SK-N-SH (cell line): Measurements from ENCODE around the gene NPEPL1. TPM values are rescaled to one million over a fixed set of nuclear protein-coding genes. Genes with fewer than 3 reads are reported as not detected.
"Not testable (repeated sequence)": the region's sequence is repeated elsewhere in the genome, so short reads cannot be mapped to it uniquely, and the experiment has no call there.

ENCODE experiments used
- CTCF ChIA-PET: fragments of 300-600, 350-600 bp; formaldehyde crosslinking; extraction: SDS; loops from one replicate; lab custom pipeline; 2021; lab: Yijun Ruan, JAX
- POLR2A ChIA-PET: fragments of 350-600 bp; sonication (Branson Sonifier 250); formaldehyde crosslinking; extraction: SDS; loops from one replicate; lab custom pipeline; 2020; ENCODE audit warnings: antibody characterized with exemption, inconsistent platforms; lab: Yijun Ruan, JAX
- DNase-seq: peaks from one replicate; pipeline ENCODE4 v3.0.0; 2012
- H2AFZ ChIP-seq: fragments of 200-600 bp; sonication (generic); 2 replicates; pipeline ENCODE4 v1.8.1; 2016; ENCODE audit warnings: antibody characterized with exemption, mild to moderate bottlenecking, low read depth
- H3F3A ChIP-seq: fragments of 200-600 bp; sonication (generic); replicated peaks from 2 replicates; pipeline ENCODE3; 2016; ENCODE audit warnings: antibody characterized with exemption, mild to moderate bottlenecking; ENCODE audit not compliant: insufficient read depth
- H3K27ac ChIP-seq, 2 experiments: fragments of 200-500 bp in 1 of 2; fragments of 200-600 bp in 1 of 2; sonication (Bioruptor generic) in 1 of 2; sonication (generic), shearing (Covaris generic) in 1 of 2; 2 replicates each; pipeline versions ENCODE4 v1.5.1 to v1.6.1; 2014 to 2016; ENCODE audit warnings: low read depth in 2 of 2, inconsistent platforms in 1 of 2, low read length in 1 of 2, mild to moderate bottlenecking in 1 of 2, mixed read lengths in 1 of 2
- H3K27me3 ChIP-seq: fragments of 200-600 bp; sonication (generic), shearing (Covaris generic); 2 replicates; pipeline ENCODE4 v1.6.1; 2016; ENCODE audit warnings: mixed run types; ENCODE audit not compliant: insufficient read depth
- H3K36me3 ChIP-seq, 2 experiments: fragments of 200-500 bp in 1 of 2; fragments of 200-600 bp in 1 of 2; sonication (Bioruptor generic) in 1 of 2; sonication (generic) in 1 of 2; replicated peaks in 1 of 2; 2 replicates each; pipeline versions ENCODE3 to v1.5.1; 2014 to 2016; ENCODE audit warnings: low read length in 1 of 2, mild to moderate bottlenecking in 1 of 2; ENCODE audit not compliant: insufficient read depth in 2 of 2, control insufficient read depth in 1 of 2
- H3K4me1 ChIP-seq, 2 experiments: fragments of 200-500 bp in 1 of 2; fragments of 200-600 bp in 1 of 2; sonication (Bioruptor generic) in 1 of 2; sonication (generic), shearing (Covaris generic) in 1 of 2; 2 replicates each; pipeline versions ENCODE4 v1.5.1 to v1.6.1; 2014 to 2016; ENCODE audit warnings: low read depth in 1 of 2, low read length in 1 of 2, mixed run types in 1 of 2; ENCODE audit not compliant: insufficient read depth in 2 of 2, control insufficient read depth in 1 of 2
- H3K4me2 ChIP-seq: fragments of 200-600 bp; sonication (generic), shearing (Covaris generic); 2 replicates; pipeline ENCODE4 v1.6.1; 2017; ENCODE audit warnings: mixed run types
- H3K4me3 ChIP-seq, 2 experiments: fragments of 200-500 bp in 1 of 2; fragments of 200-600 bp in 1 of 2; sonication (Bioruptor generic) in 1 of 2; sonication (generic), shearing (Covaris generic) in 1 of 2; 2 replicates each; pipeline versions ENCODE4 v1.5.1 to v1.8.1; 2014 to 2016; ENCODE audit warnings: low read depth in 2 of 2, inconsistent platforms in 1 of 2, low read length in 1 of 2, mild to moderate bottlenecking in 1 of 2, mixed read lengths in 1 of 2, moderate library complexity in 1 of 2
- H3K79me2 ChIP-seq: fragments of 200-600 bp; sonication (generic); 2 replicates; pipeline ENCODE4 v1.8.1; 2017; ENCODE audit warnings: mild to moderate bottlenecking; ENCODE audit not compliant: insufficient read depth
- H3K9ac ChIP-seq: fragments of 200-600 bp; sonication (generic); 2 replicates; pipeline ENCODE4 v1.6.1; 2017; ENCODE audit warnings: mixed run types
- H3K9me2 ChIP-seq: fragments of 200-600 bp; sonication (generic); 2 replicates; pipeline ENCODE4 v1.6.1; 2017; ENCODE audit warnings: mixed run types
- H3K9me3 ChIP-seq: fragments of 200-600 bp; sonication (generic); 2 replicates; pipeline ENCODE4 v1.6.1; 2017; ENCODE audit warnings: mixed run types, mild to moderate bottlenecking, moderate library complexity
- H4K20me1 ChIP-seq: fragments of 200-600 bp; sonication (generic); 2 replicates; pipeline ENCODE4 v1.6.1; 2017; ENCODE audit warnings: mild to moderate bottlenecking, mixed run types; ENCODE audit not compliant: insufficient read depth
- CHD2 ChIP-seq: fragments of 150-350 bp; IDR thresholded peaks from 2 replicates; pipeline ENCODE4 v1.6.1; 2018; ENCODE audit warnings: low read length; ENCODE audit not compliant: partially characterized antibody
- ELF1 ChIP-seq: IDR thresholded peaks from 2 replicates; pipeline ENCODE4 v1.4.0; 2012
- FOSL2 ChIP-seq: IDR thresholded peaks from 2 replicates; pipeline ENCODE4 v1.4.0; 2012; ENCODE audit warnings: low read depth, mild to moderate bottlenecking, moderate library complexity, borderline replicate concordance
- GATA2 ChIP-seq: sonication (generic); formaldehyde crosslinking; IDR thresholded peaks from 2 replicates; pipeline ENCODE4 v1.5.0; 2020; ENCODE audit warnings: mild to moderate bottlenecking, missing genetic modification reagents
- NFIC ChIP-seq: IDR thresholded peaks from 2 replicates; pipeline ENCODE4 v1.4.0; 2012; ENCODE audit warnings: borderline replicate concordance
- RAD21 ChIP-seq: IDR thresholded peaks from 2 replicates; pipeline ENCODE4 v1.6.1; 2012; ENCODE audit warnings: mild to moderate bottlenecking, low read length
- WGBS: methylation state at CpG from one replicate; pipeline ENCODE4 v1.1.6; 2017; ENCODE audit warnings: low lambda C conversion rate; 5-methylcytosine and 5-hydroxymethylcytosine counted together
- polyA plus RNA-seq, 3 experiments: library from polyadenylated mRNA; depleted of rRNA; stranded (reverse); fragments of >200 nt; gene quantifications; 2 replicates each; pipeline ENCODE4 v1.2.3, GENCODE V29; 2012
- TF ChIP-seq, protein P1 (sequence below): IDR thresholded peaks from 2 replicates; pipeline ENCODE4 v1.4.0; 2012; ENCODE audit warnings: low read depth, borderline replicate concordance
- TF ChIP-seq, protein P2 (sequence below): IDR thresholded peaks from 2 replicates; pipeline ENCODE4 v1.6.1; 2012; ENCODE audit warnings: mild to moderate bottlenecking, low read depth, low read length, moderate library complexity

Gene NPEPL1
- polyA plus RNA-seq, 1 of the 3 experiments (the other 2 are of a cell fraction), result 2.8 TPM

DNA sequence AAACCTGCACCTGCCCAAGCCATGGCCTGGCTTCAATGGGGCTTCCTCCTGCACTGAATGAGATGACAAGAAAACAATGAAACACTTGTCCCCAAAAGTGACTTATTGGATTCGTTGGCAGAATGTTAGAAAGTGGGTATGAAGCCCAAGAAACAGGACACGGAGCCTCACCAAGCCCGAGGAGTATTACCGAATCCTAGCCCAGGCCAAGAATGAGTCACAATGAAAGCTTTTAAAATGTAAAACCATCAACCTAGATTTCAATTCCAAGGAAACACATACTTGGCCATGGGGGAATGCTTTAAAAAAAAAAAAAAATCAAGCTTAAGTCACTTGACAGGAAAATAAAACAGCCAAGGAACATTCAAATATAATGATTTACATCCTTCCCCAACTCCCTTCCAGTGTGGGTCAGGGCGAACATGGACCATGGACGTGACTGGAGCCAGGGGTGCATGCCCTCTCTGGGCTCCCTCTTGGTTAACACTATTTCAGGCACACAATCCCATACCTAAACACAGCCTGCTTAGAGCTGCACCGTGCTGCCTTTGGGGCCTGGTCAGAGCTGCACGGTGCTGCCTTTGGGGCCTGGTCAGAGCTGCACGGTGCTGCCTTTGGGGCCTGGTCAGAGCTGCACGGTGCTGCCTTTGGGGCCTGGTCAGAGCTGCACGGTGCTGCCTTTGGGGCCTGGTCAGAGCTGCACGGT is 44.7 kb upstream of the NPEPL1 start (continued):
- TF ChIP-seq, protein P1, sequence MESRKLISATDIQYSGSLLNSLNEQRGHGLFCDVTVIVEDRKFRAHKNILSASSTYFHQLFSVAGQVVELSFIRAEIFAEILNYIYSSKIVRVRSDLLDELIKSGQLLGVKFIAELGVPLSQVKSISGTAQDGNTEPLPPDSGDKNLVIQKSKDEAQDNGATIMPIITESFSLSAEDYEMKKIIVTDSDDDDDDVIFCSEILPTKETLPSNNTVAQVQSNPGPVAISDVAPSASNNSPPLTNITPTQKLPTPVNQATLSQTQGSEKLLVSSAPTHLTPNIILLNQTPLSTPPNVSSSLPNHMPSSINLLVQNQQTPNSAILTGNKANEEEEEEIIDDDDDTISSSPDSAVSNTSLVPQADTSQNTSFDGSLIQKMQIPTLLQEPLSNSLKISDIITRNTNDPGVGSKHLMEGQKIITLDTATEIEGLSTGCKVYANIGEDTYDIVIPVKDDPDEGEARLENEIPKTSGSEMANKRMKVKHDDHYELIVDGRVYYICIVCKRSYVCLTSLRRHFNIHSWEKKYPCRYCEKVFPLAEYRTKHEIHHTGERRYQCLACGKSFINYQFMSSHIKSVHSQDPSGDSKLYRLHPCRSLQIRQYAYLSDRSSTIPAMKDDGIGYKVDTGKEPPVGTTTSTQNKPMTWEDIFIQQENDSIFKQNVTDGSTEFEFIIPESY, result no peak
- TF ChIP-seq ELF1 (no peak), CHD2 (no peak), NFIC (peak; percentile 90), RAD21 (no peak), FOSL2 (peak; percentile 82; the same call in 1 of the 2 replicates), GATA2 (CRISPR knock-in tag) (no peak)
- TF ChIP-seq, protein P2, sequence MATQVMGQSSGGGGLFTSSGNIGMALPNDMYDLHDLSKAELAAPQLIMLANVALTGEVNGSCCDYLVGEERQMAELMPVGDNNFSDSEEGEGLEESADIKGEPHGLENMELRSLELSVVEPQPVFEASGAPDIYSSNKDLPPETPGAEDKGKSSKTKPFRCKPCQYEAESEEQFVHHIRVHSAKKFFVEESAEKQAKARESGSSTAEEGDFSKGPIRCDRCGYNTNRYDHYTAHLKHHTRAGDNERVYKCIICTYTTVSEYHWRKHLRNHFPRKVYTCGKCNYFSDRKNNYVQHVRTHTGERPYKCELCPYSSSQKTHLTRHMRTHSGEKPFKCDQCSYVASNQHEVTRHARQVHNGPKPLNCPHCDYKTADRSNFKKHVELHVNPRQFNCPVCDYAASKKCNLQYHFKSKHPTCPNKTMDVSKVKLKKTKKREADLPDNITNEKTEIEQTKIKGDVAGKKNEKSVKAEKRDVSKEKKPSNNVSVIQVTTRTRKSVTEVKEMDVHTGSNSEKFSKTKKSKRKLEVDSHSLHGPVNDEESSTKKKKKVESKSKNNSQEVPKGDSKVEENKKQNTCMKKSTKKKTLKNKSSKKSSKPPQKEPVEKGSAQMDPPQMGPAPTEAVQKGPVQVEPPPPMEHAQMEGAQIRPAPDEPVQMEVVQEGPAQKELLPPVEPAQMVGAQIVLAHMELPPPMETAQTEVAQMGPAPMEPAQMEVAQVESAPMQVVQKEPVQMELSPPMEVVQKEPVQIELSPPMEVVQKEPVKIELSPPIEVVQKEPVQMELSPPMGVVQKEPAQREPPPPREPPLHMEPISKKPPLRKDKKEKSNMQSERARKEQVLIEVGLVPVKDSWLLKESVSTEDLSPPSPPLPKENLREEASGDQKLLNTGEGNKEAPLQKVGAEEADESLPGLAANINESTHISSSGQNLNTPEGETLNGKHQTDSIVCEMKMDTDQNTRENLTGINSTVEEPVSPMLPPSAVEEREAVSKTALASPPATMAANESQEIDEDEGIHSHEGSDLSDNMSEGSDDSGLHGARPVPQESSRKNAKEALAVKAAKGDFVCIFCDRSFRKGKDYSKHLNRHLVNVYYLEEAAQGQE, result no peak

DNA sequence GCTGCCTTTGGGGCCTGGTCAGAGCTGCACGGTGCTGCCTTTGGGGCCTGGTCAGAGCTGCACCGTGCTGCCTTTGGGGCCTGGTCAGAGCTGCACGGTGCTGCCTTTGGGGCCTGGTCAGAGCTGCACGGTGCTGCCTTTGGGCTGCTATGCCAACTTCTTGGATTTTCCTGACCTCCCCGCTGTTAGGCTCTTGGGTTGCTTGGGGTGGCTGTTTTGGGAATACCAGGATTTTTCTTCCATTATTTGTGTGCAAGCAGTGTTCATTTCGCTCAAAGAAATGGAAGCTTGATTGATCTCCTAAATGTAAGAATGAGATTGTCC is 44.1 kb upstream of the NPEPL1 start:
- Histone ChIP-seq H3K4me2 (0 out of 2 replicates have a peak overlapping the region, but pooled peaks have one; percentile 5), H3F3A (peaks cover 46% of the 10 kb centered on the region), H3K79me2 (peaks cover 24% of the 10 kb centered on the region), H3K27ac (peak overlapping the region; percentile 39 to 76; a peak in 3 of 4 replicates), H3K4me1 (peaks cover 21 to 33% of the 10 kb centered on the region in 2 experiments; a peak in 3 of 4 replicates)
- DNase-seq, H3K9ac ChIP-seq, POLR2A ChIA-PET, H2AFZ ChIP-seq, H3K9me3 ChIP-seq, H3K27me3 ChIP-seq, H3K9me2 ChIP-seq, H3K4me3 ChIP-seq, H4K20me1 ChIP-seq, H3K36me3 ChIP-seq: not testable (repeated sequence)
- CTCF ChIA-PET, result interaction anchor here (1.4 to 8.5 kb wide), 8 partner anchors 9 to 574 kb away, joined by 3 to 87 read pairs (median 6); no protein-coding TSS in a partner anchor
- 98% methylated on average over 2 of the region's 6 CpGs for WGBS
